GM23338 (cell line): Measurements from ENCODE around the gene MEGF8. TPM values are rescaled to one million over a fixed set of nuclear protein-coding genes. Genes with fewer than 3 reads are reported as not detected.
A peak's percentile ranks its signal among the peaks of the same experiment; 100 is the strongest.

Source experiments
- ATAC-seq: fragments of 200-7000 bp; cut with Tn5 transposase; 3 replicates; pipeline ENCODE4 v1.9.1; 2020
- DNase-seq: peaks from one replicate; pipeline ENCODE4 v3.0.0-alpha.2; 2015; ENCODE audit warnings: low spot score
- H2AFZ ChIP-seq: fragments of 200-600 bp; sonication (generic); 2 replicates; pipeline ENCODE4 v1.8.0; 2016; ENCODE audit warnings: antibody characterized with exemption, mild to moderate bottlenecking, moderate library complexity
- H3F3A ChIP-seq: fragments of 200-600 bp; sonication (generic); replicated peaks from 2 replicates; pipeline ENCODE4 v1.8.0; 2017; ENCODE audit warnings: antibody characterized with exemption, mixed run types, low read depth
- H3K27ac ChIP-seq: fragments of 200-600 bp; sonication (generic); 2 replicates; pipeline ENCODE4 v1.6.1; 2016; ENCODE audit warnings: low read depth
- H3K27me3 ChIP-seq: fragments of 200-600 bp; sonication (generic); 2 replicates; pipeline ENCODE4 v1.8.0; 2016; ENCODE audit warnings: mild to moderate bottlenecking, mixed run types, moderate library complexity; ENCODE audit not compliant: insufficient read depth
- H3K36me3 ChIP-seq: fragments of 200-600 bp; sonication (generic); 2 replicates; pipeline ENCODE4 v1.8.0; 2016; ENCODE audit warnings: mild to moderate bottlenecking; ENCODE audit not compliant: insufficient read depth
- H3K4me1 ChIP-seq: fragments of 200-600 bp; sonication (generic); 2 replicates; pipeline ENCODE4 v1.8.0; 2016; ENCODE audit warnings: mild to moderate bottlenecking, moderate library complexity; ENCODE audit not compliant: insufficient read depth
- H3K4me2 ChIP-seq: fragments of 200-600 bp; sonication (generic); 2 replicates; pipeline ENCODE4 v1.7.1; 2017; ENCODE audit warnings: mixed run types
- H3K4me3 ChIP-seq: fragments of 200-600 bp; sonication (generic); 2 replicates; pipeline ENCODE4 v1.6.1; 2016; ENCODE audit warnings: mixed run types
- H3K79me2 ChIP-seq: fragments of 200-600 bp; sonication (generic); replicated peaks from 2 replicates; pipeline ENCODE4 v1.8.0; 2017; ENCODE audit warnings: mild to moderate bottlenecking; ENCODE audit not compliant: insufficient read depth
- H3K9me2 ChIP-seq: fragments of 200-600 bp; sonication (generic); 2 replicates; pipeline ENCODE4 v1.8.0; 2017; ENCODE audit not compliant: insufficient read depth
- H4K20me1 ChIP-seq: fragments of 200-600 bp; sonication (generic); replicated peaks from 2 replicates; pipeline ENCODE4 v1.8.0; 2017; ENCODE audit warnings: mild to moderate bottlenecking; ENCODE audit not compliant: insufficient read depth
- H3K27ac Mint-ChIP-seq: 2 replicates; pipeline ENCODE4 v1.8.0; 2020; ENCODE audit warnings: inconsistent platforms, mild to moderate bottlenecking, moderate library complexity, mixed read lengths
- H3K27me3 Mint-ChIP-seq: 3 replicates; pipeline ENCODE4 v1.8.0; 2022; ENCODE audit warnings: low read depth, mild to moderate bottlenecking, moderate library complexity, mixed read lengths, inconsistent platforms; ENCODE audit not compliant: insufficient read depth, poor library complexity
- H3K36me3 Mint-ChIP-seq: 3 replicates; pipeline ENCODE4 v1.8.0; 2021; ENCODE audit warnings: low read depth, mild to moderate bottlenecking, inconsistent platforms, moderate library complexity, mixed read lengths
- H3K4me1 Mint-ChIP-seq: 3 replicates; pipeline ENCODE4 v1.8.0; 2020; ENCODE audit warnings: mild to moderate bottlenecking, inconsistent platforms, mixed read lengths
- H3K4me3 Mint-ChIP-seq: 3 replicates; pipeline ENCODE4 v1.8.0; 2021; ENCODE audit warnings: moderate library complexity, mild to moderate bottlenecking, inconsistent platforms, mixed read lengths
- H3K9me3 Mint-ChIP-seq: 3 replicates; pipeline ENCODE4 v1.8.0; 2020; ENCODE audit warnings: moderate library complexity, mild to moderate bottlenecking, inconsistent platforms, mixed read lengths
- POLR2AphosphoS5 ChIP-seq: IDR thresholded peaks from 2 replicates; pipeline ENCODE4 v1.6.1; 2016; ENCODE audit warnings: antibody characterized with exemption, low read depth
- polyA plus RNA-seq: library from polyadenylated mRNA; unstranded; fragments of >200 nt; fragmentation: Nextera tagmentation; extraction: Ambion mirVana; gene quantifications from 2 replicates; pipeline ENCODE4 v1.2.1, GENCODE V29; 2016
- total RNA-seq: library from RNA; depleted of rRNA; stranded (reverse); fragments of >200 nt; shearing (Covaris generic); gene quantifications from 2 replicates; pipeline ENCODE4 v1.2.3, GENCODE V29; 2014
- TF ChIP-seq, protein P1 (sequence below), 2 experiments: fragments of 200-600 bp in 1 of 2; sonication (generic) in 1 of 2; conservative IDR thresholded peaks; 2 replicates each; pipeline versions ENCODE4 v1.5.1 to v1.6.1; 2016 to 2017; ENCODE audit warnings: antibody characterized with exemption in 2 of 2, low read depth in 2 of 2, mild to moderate bottlenecking in 2 of 2, moderate library complexity in 1 of 2
- TF ChIP-seq, protein P2 (sequence below): IDR thresholded peaks from one replicate; pipeline ENCODE4 v1.6.1; 2018; ENCODE audit warnings: antibody characterized with exemption; ENCODE audit not compliant: unreplicated experiment

Gene MEGF8
- total and polyA plus RNA-seq, 2 experiments from 2014 or later, result 6.2 to 40.5 TPM

DNA sequence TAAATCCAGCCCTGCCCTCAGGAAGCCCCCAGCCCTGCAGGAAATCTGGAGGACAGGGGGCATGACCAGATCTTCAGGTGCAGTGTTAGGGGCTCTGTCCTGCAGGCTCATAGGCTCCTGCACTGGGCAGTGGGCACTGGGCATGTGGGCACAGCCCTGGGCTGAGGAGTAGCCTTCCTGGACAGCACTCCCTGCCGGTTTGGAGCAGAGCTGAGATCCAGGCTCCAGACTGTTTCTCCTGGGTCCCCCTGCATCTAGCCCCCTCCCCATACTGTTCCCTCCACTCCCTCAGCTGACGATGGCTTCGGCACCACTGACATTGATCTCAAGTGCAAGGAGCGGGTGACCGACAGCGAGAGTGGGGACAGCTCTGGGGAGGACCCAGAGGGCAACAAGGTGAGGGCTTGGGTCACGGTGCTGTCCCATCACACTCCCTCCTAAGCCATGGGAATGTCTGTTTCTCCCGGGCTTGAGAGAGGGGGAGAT, 35.8 kb upstream of the MEGF8 start:
- no peak overlapping the region for H3K4me3 Mint-ChIP-seq
- Histone ChIP-seq H3K36me3 (peaks cover 4% of the 10 kb centered on the region; the same call in 1 of the 2 replicates), H3F3A (peaks cover 6% of the 10 kb centered on the region; the same call in 1 of the 2 replicates), H3K9me2 (no peaks in the 10 kb centered on the region), H3K79me2 (peaks cover 16% of the 10 kb centered on the region), H3K4me3 (no peak overlapping the region), H3K4me2 (no peak overlapping the region), H4K20me1 (peaks cover 4% of the 10 kb centered on the region; the same call in 1 of the 2 replicates), H3K27me3 (no peaks in the 10 kb centered on the region), H2AFZ (no peak overlapping the region), H3K27ac (no peak overlapping the region), H3K4me1 (peaks cover 6% of the 10 kb centered on the region; the same call in 1 of the 2 replicates)
- peaks cover 18% of the 10 kb centered on the region for H3K27me3 Mint-ChIP-seq
- DNase-seq, result no peak
- peaks cover 30% of the 10 kb centered on the region for H3K4me1 Mint-ChIP-seq
- H3K36me3 Mint-ChIP-seq, result peaks cover 38% of the 10 kb centered on the region
- no peak overlapping the region for H3K27ac Mint-ChIP-seq
- ATAC-seq, result no peak
- H3K9me3 Mint-ChIP-seq, result no peaks in the 10 kb centered on the region
- no peak for TF ChIP-seq POLR2AphosphoS5

DNA sequence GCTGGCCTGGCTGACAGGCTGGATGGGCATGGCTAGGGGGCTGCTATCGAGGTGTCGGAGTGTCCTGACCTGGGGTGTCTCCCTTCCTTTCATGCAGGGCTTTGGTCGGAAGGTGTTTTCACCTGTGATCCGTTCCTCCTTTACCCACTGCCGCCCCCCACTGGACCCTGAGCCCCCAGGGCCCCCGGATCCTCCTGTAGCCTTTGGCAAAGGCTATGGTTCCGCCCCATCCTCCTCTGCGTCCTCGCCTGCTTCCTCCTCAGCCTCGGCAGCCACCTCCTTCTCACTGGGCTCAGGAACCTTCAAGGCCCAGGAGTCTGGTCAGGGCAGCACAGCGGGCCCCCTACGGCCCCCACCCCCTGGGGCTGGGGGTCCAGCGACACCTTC, 35.3 kb upstream of the MEGF8 start:
- TF ChIP-seq, protein P1, sequence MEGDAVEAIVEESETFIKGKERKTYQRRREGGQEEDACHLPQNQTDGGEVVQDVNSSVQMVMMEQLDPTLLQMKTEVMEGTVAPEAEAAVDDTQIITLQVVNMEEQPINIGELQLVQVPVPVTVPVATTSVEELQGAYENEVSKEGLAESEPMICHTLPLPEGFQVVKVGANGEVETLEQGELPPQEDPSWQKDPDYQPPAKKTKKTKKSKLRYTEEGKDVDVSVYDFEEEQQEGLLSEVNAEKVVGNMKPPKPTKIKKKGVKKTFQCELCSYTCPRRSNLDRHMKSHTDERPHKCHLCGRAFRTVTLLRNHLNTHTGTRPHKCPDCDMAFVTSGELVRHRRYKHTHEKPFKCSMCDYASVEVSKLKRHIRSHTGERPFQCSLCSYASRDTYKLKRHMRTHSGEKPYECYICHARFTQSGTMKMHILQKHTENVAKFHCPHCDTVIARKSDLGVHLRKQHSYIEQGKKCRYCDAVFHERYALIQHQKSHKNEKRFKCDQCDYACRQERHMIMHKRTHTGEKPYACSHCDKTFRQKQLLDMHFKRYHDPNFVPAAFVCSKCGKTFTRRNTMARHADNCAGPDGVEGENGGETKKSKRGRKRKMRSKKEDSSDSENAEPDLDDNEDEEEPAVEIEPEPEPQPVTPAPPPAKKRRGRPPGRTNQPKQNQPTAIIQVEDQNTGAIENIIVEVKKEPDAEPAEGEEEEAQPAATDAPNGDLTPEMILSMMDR (conservative IDR thresholded peaks at IDR 0.05; ENCODE audit: low read depth in 2 of 2), result peak; percentile 10 to 30; a peak in 2 of 4 replicates
- TF ChIP-seq, protein P2, sequence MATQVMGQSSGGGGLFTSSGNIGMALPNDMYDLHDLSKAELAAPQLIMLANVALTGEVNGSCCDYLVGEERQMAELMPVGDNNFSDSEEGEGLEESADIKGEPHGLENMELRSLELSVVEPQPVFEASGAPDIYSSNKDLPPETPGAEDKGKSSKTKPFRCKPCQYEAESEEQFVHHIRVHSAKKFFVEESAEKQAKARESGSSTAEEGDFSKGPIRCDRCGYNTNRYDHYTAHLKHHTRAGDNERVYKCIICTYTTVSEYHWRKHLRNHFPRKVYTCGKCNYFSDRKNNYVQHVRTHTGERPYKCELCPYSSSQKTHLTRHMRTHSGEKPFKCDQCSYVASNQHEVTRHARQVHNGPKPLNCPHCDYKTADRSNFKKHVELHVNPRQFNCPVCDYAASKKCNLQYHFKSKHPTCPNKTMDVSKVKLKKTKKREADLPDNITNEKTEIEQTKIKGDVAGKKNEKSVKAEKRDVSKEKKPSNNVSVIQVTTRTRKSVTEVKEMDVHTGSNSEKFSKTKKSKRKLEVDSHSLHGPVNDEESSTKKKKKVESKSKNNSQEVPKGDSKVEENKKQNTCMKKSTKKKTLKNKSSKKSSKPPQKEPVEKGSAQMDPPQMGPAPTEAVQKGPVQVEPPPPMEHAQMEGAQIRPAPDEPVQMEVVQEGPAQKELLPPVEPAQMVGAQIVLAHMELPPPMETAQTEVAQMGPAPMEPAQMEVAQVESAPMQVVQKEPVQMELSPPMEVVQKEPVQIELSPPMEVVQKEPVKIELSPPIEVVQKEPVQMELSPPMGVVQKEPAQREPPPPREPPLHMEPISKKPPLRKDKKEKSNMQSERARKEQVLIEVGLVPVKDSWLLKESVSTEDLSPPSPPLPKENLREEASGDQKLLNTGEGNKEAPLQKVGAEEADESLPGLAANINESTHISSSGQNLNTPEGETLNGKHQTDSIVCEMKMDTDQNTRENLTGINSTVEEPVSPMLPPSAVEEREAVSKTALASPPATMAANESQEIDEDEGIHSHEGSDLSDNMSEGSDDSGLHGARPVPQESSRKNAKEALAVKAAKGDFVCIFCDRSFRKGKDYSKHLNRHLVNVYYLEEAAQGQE, result no peak
- Histone ChIP-seq H3K79me2 (peaks cover 11% of the 10 kb centered on the region), H3K4me2 (no peak overlapping the region), H3F3A (peaks cover under 1% of the 10 kb centered on the region), H3K36me3 (peaks cover 4% of the 10 kb centered on the region; the same call in 1 of the 2 replicates), H3K9me2 (no peaks in the 10 kb centered on the region), H2AFZ (no peak overlapping the region), H3K4me1 (peaks cover 3% of the 10 kb centered on the region; the same call in 1 of the 2 replicates), H3K27me3 (no peaks in the 10 kb centered on the region), H4K20me1 (peaks cover 4% of the 10 kb centered on the region; the same call in 1 of the 2 replicates), H3K27ac (no peak overlapping the region), H3K4me3 (no peak overlapping the region)
- ATAC-seq (no peak), DNase-seq (no peak)
- Mint-ChIP-seq H3K4me3 (no peak overlapping the region), H3K9me3 (no peaks in the 10 kb centered on the region), H3K36me3 (peaks cover 41% of the 10 kb centered on the region), H3K27ac (no peak overlapping the region), H3K4me1 (peaks cover 25% of the 10 kb centered on the region), H3K27me3 (peaks cover 14% of the 10 kb centered on the region)
